H9 (cell line): ENCODE results near the gene RFFL. TPM values are rescaled to one million over a fixed set of nuclear protein-coding genes. Genes with fewer than 3 reads are reported as not detected.

Experiments used
- DNase-seq: peaks from one replicate; pipeline ENCODE4 v3.0.0-alpha.2; 2017
- H2AFZ ChIP-seq: one replicate; pipeline ENCODE4 v1.6.1; 2013; ENCODE audit warnings: mild to moderate bottlenecking, low read length, control low read depth, moderate library complexity
- H2AK5ac ChIP-seq: 2 replicates; pipeline ENCODE4 v1.6.1; 2013; ENCODE audit warnings: low read length, control low read depth, mixed read lengths; ENCODE audit not compliant: insufficient read length
- H2BK120ac ChIP-seq: one replicate; pipeline ENCODE4 v1.6.1; 2013; ENCODE audit warnings: low read depth, mild to moderate bottlenecking, low read length, control low read depth, inconsistent platforms; ENCODE audit not compliant: poor library complexity, severe bottlenecking
- H2BK12ac ChIP-seq: 2 replicates; pipeline ENCODE4 v1.6.1; 2013; ENCODE audit warnings: low read length, control low read depth, mixed read lengths, low read depth; ENCODE audit not compliant: insufficient read length
- H2BK15ac ChIP-seq: 2 replicates; pipeline ENCODE4 v1.6.1; 2013; ENCODE audit warnings: low read depth, low read length, control low read depth
- H2BK20ac ChIP-seq: one replicate; pipeline ENCODE4 v1.6.1; 2013; ENCODE audit warnings: low read depth, mild to moderate bottlenecking, low read length, control low read depth, inconsistent platforms; ENCODE audit not compliant: poor library complexity, severe bottlenecking
- H2BK5ac ChIP-seq: 2 replicates; pipeline ENCODE4 v1.6.1; 2013; ENCODE audit warnings: low read length, control low read depth, mixed read lengths; ENCODE audit not compliant: insufficient read length
- H3K14ac ChIP-seq: 2 replicates; pipeline ENCODE4 v1.6.1; 2013; ENCODE audit warnings: low read length, control low read depth; ENCODE audit not compliant: insufficient read depth
- H3K18ac ChIP-seq: 2 replicates; pipeline ENCODE4 v1.6.1; 2013; ENCODE audit warnings: low read depth, mild to moderate bottlenecking, mixed read lengths, low read length, control low read depth; ENCODE audit not compliant: insufficient read length
- H3K23ac ChIP-seq: 2 replicates; pipeline ENCODE4 v1.6.1; 2013; ENCODE audit warnings: low read length, control low read depth, mixed read lengths, low read depth; ENCODE audit not compliant: insufficient read length
- H3K23me2 ChIP-seq: 2 replicates; pipeline ENCODE4 v1.6.1; 2013; ENCODE audit warnings: low read depth, mild to moderate bottlenecking, mixed read lengths, low read length, control low read depth; ENCODE audit not compliant: insufficient read length, poor library complexity, severe bottlenecking
- H3K27ac ChIP-seq: 2 replicates; pipeline ENCODE4 v1.5.1; 2013; ENCODE audit warnings: low read length, control low read depth, mixed read lengths, low read depth; ENCODE audit not compliant: insufficient read length
- H3K27me3 ChIP-seq: 2 replicates; pipeline ENCODE4 v1.6.1; 2013; ENCODE audit warnings: low read length, control low read depth, inconsistent platforms; ENCODE audit not compliant: insufficient read depth
- H3K4ac ChIP-seq: 2 replicates; pipeline ENCODE4 v1.6.1; 2013; ENCODE audit warnings: low read depth, mild to moderate bottlenecking, control low read depth, inconsistent platforms, low read length, moderate library complexity
- H3K4me1 ChIP-seq: 2 replicates; pipeline ENCODE4 v1.6.1; 2013; ENCODE audit warnings: low read length, control low read depth, inconsistent platforms; ENCODE audit not compliant: insufficient read depth
- H3K4me2 ChIP-seq: 2 replicates; pipeline ENCODE4 v1.6.1; 2013; ENCODE audit warnings: low read length, control low read depth, mixed read lengths; ENCODE audit not compliant: insufficient read length, insufficient read depth
- H3K56ac ChIP-seq: 2 replicates; pipeline ENCODE4 v1.6.1; 2013; ENCODE audit warnings: low read depth, mild to moderate bottlenecking, mixed read lengths, low read length, control low read depth; ENCODE audit not compliant: insufficient read length
- H3K79me1 ChIP-seq: 2 replicates; pipeline ENCODE4 v1.6.1; 2013; ENCODE audit warnings: low read depth, mild to moderate bottlenecking, moderate library complexity, low read length, control low read depth, inconsistent platforms; ENCODE audit not compliant: insufficient read depth, poor library complexity, severe bottlenecking
- H3K79me2 ChIP-seq: 2 replicates; pipeline ENCODE4 v1.6.1; 2013; ENCODE audit warnings: low read length, control low read depth, inconsistent platforms; ENCODE audit not compliant: insufficient read depth
- H3K9ac ChIP-seq: 2 replicates; pipeline ENCODE4 v1.6.1; 2013; ENCODE audit warnings: low read length, control low read depth, mixed read lengths; ENCODE audit not compliant: insufficient read length; ENCODE audit errors: extremely low read depth
- H3K9me3 ChIP-seq: one replicate; pipeline ENCODE4 v1.6.1; 2013; ENCODE audit warnings: low read depth, low read length, inconsistent platforms; ENCODE audit not compliant: control insufficient read depth
- H3T11ph ChIP-seq: one replicate; pipeline ENCODE4 v1.6.1; 2013; ENCODE audit warnings: mild to moderate bottlenecking, low read length, control low read depth, inconsistent platforms
- H4K20me1 ChIP-seq: one replicate; pipeline ENCODE4 v1.6.1; 2013; ENCODE audit not compliant: control insufficient read depth, insufficient read length, insufficient read depth
- H4K5ac ChIP-seq: 2 replicates; pipeline ENCODE4 v1.6.1; 2013; ENCODE audit warnings: low read depth, mild to moderate bottlenecking, mixed read lengths, low read length, control low read depth; ENCODE audit not compliant: insufficient read length
- H4K8ac ChIP-seq: replicated peaks from 2 replicates; pipeline ENCODE4 v1.6.1; 2013; ENCODE audit warnings: low read length, control low read depth, mixed read lengths, low read depth; ENCODE audit not compliant: insufficient read length
- H4K91ac ChIP-seq: 2 replicates; pipeline ENCODE4 v1.6.1; 2013; ENCODE audit warnings: low read depth, mild to moderate bottlenecking, moderate library complexity, mixed read lengths, low read length, control low read depth; ENCODE audit not compliant: insufficient read length
- H3K27ac Mint-ChIP-seq, 3 experiments: 2 replicates in 2 of 3; 3 replicates in 1 of 3; pipeline ENCODE4 v1.8.0; 2020 to 2021; ENCODE audit warnings: mixed read lengths in 3 of 3, mild to moderate bottlenecking in 1 of 3, moderate library complexity in 1 of 3
- H3K27me3 Mint-ChIP-seq: 2 replicates; pipeline ENCODE4 v1.8.0; 2021; ENCODE audit warnings: low read depth, mild to moderate bottlenecking, moderate library complexity, mixed read lengths
- H3K36me3 Mint-ChIP-seq, 3 experiments: 2 replicates in 2 of 3; 3 replicates in 1 of 3; pipeline ENCODE4 v1.8.0; 2020 to 2021; ENCODE audit warnings: low read depth in 3 of 3, mixed read lengths in 3 of 3; ENCODE audit not compliant: insufficient read depth in 1 of 3
- H3K4me1 Mint-ChIP-seq, 2 experiments: 2 replicates each; pipeline ENCODE4 v1.8.0; 2020; ENCODE audit warnings: mixed read lengths in 2 of 2
- H3K4me3 Mint-ChIP-seq, 2 experiments: 2 replicates in 1 of 2; 3 replicates in 1 of 2; pipeline ENCODE4 v1.8.0; 2020 to 2021; ENCODE audit warnings: mild to moderate bottlenecking in 2 of 2, mixed read lengths in 2 of 2, moderate library complexity in 1 of 2
- H3K9me3 Mint-ChIP-seq, 2 experiments: 2 replicates in 1 of 2; 3 replicates in 1 of 2; pipeline ENCODE4 v1.8.0; 2020; ENCODE audit warnings: mild to moderate bottlenecking in 2 of 2, mixed read lengths in 2 of 2, moderate library complexity in 1 of 2
- WGBS: extraction: QIAGEN DNeasy Blood & Tissue Kit; methylation state at CpG from one replicate; pipeline ENCODE4 v1.1.7; 2013; ENCODE audit warnings: missing lambda C conversion rate, low lambda C conversion rate, mixed read lengths; ENCODE audit not compliant: insufficient read length; ENCODE audit errors: extremely low coverage; 5-methylcytosine and 5-hydroxymethylcytosine counted together
- total RNA-seq: library from RNA; stranded (reverse); gene quantifications from 2 replicates; pipeline ENCODE4 v1.2.1, GENCODE V29; 2021
- TF ChIP-seq, protein P1 (sequence below): fragments of 200-600 bp; sonication (generic); conservative IDR thresholded peaks from 3 replicates; pipeline ENCODE4 v1.8.0; 2021; ENCODE audit warnings: antibody characterized with exemption, mild to moderate bottlenecking

The RFFL gene
- total RNA-seq, 1 experiment from 2014 or later = 21.1 TPM

DNA sequence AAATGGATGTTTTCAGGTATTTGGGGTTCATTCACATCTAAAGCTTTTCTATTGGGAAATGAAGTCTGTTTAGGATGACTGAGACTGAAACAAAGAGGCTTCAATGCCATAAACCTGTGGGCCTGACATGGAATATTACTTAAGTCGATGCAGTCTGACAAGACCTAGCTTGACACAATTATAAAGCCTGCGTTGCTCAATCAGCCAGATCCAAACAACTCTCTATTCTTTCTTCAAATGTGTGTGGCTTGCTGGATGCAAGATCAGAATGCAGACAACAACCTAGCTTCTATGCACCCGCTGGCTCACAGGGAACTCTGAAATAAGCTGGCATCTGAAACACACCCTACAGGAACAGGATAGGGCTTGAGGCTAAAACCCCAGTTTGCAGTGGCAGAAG, 40.0 kb downstream of the RFFL start:
- H3K14ac ChIP-seq = no peak overlapping the region
- H3K79me2 ChIP-seq = no peaks in the 10 kb centered on the region
- no peak for DNase-seq
- no peak overlapping the region for H3K4ac ChIP-seq
- no peaks in the 10 kb centered on the region for H3K4me1 Mint-ChIP-seq
- TF ChIP-seq, protein P1, sequence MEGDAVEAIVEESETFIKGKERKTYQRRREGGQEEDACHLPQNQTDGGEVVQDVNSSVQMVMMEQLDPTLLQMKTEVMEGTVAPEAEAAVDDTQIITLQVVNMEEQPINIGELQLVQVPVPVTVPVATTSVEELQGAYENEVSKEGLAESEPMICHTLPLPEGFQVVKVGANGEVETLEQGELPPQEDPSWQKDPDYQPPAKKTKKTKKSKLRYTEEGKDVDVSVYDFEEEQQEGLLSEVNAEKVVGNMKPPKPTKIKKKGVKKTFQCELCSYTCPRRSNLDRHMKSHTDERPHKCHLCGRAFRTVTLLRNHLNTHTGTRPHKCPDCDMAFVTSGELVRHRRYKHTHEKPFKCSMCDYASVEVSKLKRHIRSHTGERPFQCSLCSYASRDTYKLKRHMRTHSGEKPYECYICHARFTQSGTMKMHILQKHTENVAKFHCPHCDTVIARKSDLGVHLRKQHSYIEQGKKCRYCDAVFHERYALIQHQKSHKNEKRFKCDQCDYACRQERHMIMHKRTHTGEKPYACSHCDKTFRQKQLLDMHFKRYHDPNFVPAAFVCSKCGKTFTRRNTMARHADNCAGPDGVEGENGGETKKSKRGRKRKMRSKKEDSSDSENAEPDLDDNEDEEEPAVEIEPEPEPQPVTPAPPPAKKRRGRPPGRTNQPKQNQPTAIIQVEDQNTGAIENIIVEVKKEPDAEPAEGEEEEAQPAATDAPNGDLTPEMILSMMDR = no peak
- no peak overlapping the region for H2BK20ac ChIP-seq
- H2BK12ac ChIP-seq = no peak overlapping the region
- H3K27me3 Mint-ChIP-seq = no peaks in the 10 kb centered on the region
- H3K27me3 ChIP-seq = no peaks in the 10 kb centered on the region
- WGBS = no CpG with 5 or more reads among the region's 3 CpGs
- H3K4me1 ChIP-seq = no peaks in the 10 kb centered on the region
- no peak overlapping the region for H3K23ac ChIP-seq
- no peak overlapping the region for H3K18ac ChIP-seq
- no peaks in the 10 kb centered on the region for H3K79me1 ChIP-seq
- H3K27ac ChIP-seq = no peak overlapping the region
- no peaks in the 10 kb centered on the region for H3K23me2 ChIP-seq
- H3K9me3 ChIP-seq = no peaks in the 10 kb centered on the region
- no peak overlapping the region for H2AFZ ChIP-seq
- no peak overlapping the region for H4K8ac ChIP-seq
- H2BK120ac ChIP-seq = no peak overlapping the region
- no peak overlapping the region for H2BK15ac ChIP-seq
- no peak overlapping the region for H4K91ac ChIP-seq
- H3K27ac Mint-ChIP-seq = no peak overlapping the region; a peak in 1 of 7 replicates
- no peak overlapping the region for H3K4me2 ChIP-seq
- H4K5ac ChIP-seq = no peak overlapping the region
- H3K56ac ChIP-seq = no peak overlapping the region
- no peak overlapping the region for H2BK5ac ChIP-seq
- no peak overlapping the region for H3K4me3 Mint-ChIP-seq
- no peaks in the 10 kb centered on the region for H4K20me1 ChIP-seq
- no peak overlapping the region for H3T11ph ChIP-seq
- H2AK5ac ChIP-seq = no peak overlapping the region
- no peaks in the 10 kb centered on the region for H3K9me3 Mint-ChIP-seq
- H3K9ac ChIP-seq = no peak overlapping the region
- peaks cover 0 to 5% (median 0%) of the 10 kb centered on the region in 3 experiments; a peak in 3 of 7 replicates for H3K36me3 Mint-ChIP-seq
